Dermis lymphatic vessel endothelial cell (primary cell): ENCODE measurements around the gene SLC47A2. TPM values are rescaled to one million over a fixed set of nuclear protein-coding genes. Genes with fewer than 3 reads are reported as not detected.

Experiments used
- total RNA-seq: library from RNA; depleted of rRNA; stranded (reverse); fragments of >200 nt; gene quantifications from 2 replicates; pipeline ENCODE4 v1.2.1, GENCODE V29; 2014

The SLC47A2 gene
- total RNA-seq, result not detected in 2 replicates

GRCh38 chr17:19716108-19717030 lies at the start of gene SLC47A2:
SLC47A2 (minus strand) TSS chr17:19716584; CDS start chr17:19716555, 29 bp downstream.

GRCh38 chr17:19747829-19748806 lies 31.7 kb upstream of the SLC47A2 start, which contains the start of gene ALDH3A1:
ALDH3A1 (minus strand) TSS chr17:19748298; CDS start chr17:19745129, 3,169 bp downstream.

GRCh38 chr17:19648475-19649273 lies 67.7 kb downstream of the SLC47A2 start, which contains the start of gene ALDH3A2:
ALDH3A2 (plus strand) TSS chr17:19648751; CDS start chr17:19648972, 221 bp downstream.

Other genes starting within 250 kb of the SLC47A2 start
- 0.22 and 0.34 TPM in 2 replicates for gene SLC47A1, start 182.7 kb downstream of the SLC47A2 start, total RNA-seq
- 41.5 and 55.3 TPM in 2 replicates for gene ALDH3A2, start 67.8 kb downstream of the SLC47A2 start, total RNA-seq
- gene ALDH3A1, start 31.7 kb upstream of the SLC47A2 start, total RNA-seq, result 0.09 and 0.33 TPM in 2 replicates
- gene ULK2, start 151.4 kb upstream of the SLC47A2 start, total RNA-seq, result 22.9 and 42.2 TPM in 2 replicates